ENCODE measurements around the gene TAF11L14.

The TAF11L14 gene

DNA sequence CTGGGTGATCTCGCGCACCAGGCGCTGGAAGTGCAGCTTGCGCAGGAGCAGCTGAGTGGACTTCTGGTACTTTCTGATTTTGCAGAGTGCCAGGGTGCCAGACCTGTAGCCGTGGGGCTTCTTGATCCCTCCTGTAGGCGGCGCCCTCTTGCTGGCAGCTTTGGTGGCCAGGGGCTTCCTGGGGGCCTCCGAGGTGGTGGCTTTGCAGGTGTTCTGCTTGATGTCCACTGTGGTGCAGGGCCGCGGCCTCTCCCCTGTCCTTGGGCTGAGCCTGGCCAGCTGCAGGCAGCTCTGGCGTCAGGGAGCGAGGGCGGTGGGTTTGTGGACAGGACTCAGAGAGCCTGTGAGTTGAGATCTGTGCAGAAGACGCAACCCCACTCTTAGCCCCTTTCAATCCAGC is 36.1 kb downstream of the TAF11L14 start:
- no peak overlapping the region for H3K4me3 ChIP-seq (ENCODE audit: insufficient read depth, low read depth, low read length)
- no peaks in the 10 kb centered on the region for H3K27me3 ChIP-seq (ENCODE audit: control insufficient read depth, insufficient read depth, low read length, poor library complexity, severe bottlenecking)
- no peaks in the 10 kb centered on the region for H3K9me3 ChIP-seq (ENCODE audit: control insufficient read depth, low read length)
- no peaks in the 10 kb centered on the region for H3K36me3 ChIP-seq (ENCODE audit: control insufficient read depth, insufficient read depth, low read length)
- WGBS, 2 experiments, result 93 to 94% methylated on average over 14 of the region's 14 CpGs
- no peak overlapping the region for H3K27ac ChIP-seq (ENCODE audit: insufficient read depth, low read depth, low read length, poor library complexity, severe bottlenecking)
- no peaks in the 10 kb centered on the region for H3K4me1 ChIP-seq (ENCODE audit: control insufficient read depth, insufficient read depth, low read length)

- no peaks in the 10 kb centered on the region for H3K4me1 ChIP-seq (ENCODE audit: control insufficient read depth, insufficient read depth, low read length)
- H3K27me3 ChIP-seq (ENCODE audit: control insufficient read depth, insufficient read depth, low read length, poor library complexity, severe bottlenecking), result no peaks in the 10 kb centered on the region
- H3K4me3 ChIP-seq (ENCODE audit: insufficient read depth, low read depth, low read length), result no peak overlapping the region
- H3K27ac ChIP-seq (ENCODE audit: insufficient read depth, low read depth, low read length, poor library complexity, severe bottlenecking), result no peak overlapping the region
- no peaks in the 10 kb centered on the region for H3K36me3 ChIP-seq (ENCODE audit: control insufficient read depth, insufficient read depth, low read length)
- WGBS, 2 experiments, result 94% methylated on average over 4 of the region's 4 CpGs
- no peaks in the 10 kb centered on the region for H3K9me3 ChIP-seq (ENCODE audit: control insufficient read depth, low read length)
Observed at GRCh38 chr5:17678751-17679324, 44.6 kb downstream of the TAF11L14 start.

GRCh38 chr5:17679597-17680203 is 45.4 kb downstream of the TAF11L14 start:
- Histone ChIP-seq H3K27me3 (ENCODE audit: control insufficient read depth, insufficient read depth, low read length, poor library complexity, severe bottlenecking) (no peaks in the 10 kb centered on the region), H3K27ac (ENCODE audit: insufficient read depth, low read depth, low read length, poor library complexity, severe bottlenecking) (no peak overlapping the region), H3K9me3 (ENCODE audit: control insufficient read depth, low read length) (no peaks in the 10 kb centered on the region), H3K4me3 (ENCODE audit: insufficient read depth, low read depth, low read length) (no peak overlapping the region), H3K4me1 (ENCODE audit: control insufficient read depth, insufficient read depth, low read length) (no peaks in the 10 kb centered on the region), H3K36me3 (ENCODE audit: control insufficient read depth, insufficient read depth, low read length) (no peaks in the 10 kb centered on the region)
- whole genome bisulfite sequencing, 2 experiments, result 88 to 95% methylated on average over 8 of the region's 8 CpGs

DNA sequence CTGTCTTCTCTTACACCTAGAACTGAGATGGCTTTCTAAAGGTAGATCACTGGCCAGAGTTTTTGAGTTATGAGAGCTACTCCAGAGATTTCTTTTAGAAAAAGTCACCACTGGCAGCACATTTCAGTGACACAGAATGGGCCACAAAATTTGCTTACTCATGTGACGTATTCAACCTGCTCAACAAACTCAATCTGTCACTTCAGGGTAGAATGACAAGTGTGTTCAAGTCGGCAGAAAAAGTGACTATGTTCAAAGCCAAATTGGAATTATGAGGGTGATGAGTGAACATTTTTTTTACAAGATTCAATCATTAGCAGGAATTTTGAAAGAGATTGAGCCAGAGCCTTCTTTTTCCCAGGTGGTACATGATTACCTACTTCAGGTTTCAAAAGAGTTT is 46.5 kb downstream of the TAF11L14 start:
- Histone ChIP-seq H3K9me3 (ENCODE audit: control insufficient read depth, low read length) (no peaks in the 10 kb centered on the region), H3K27me3 (ENCODE audit: control insufficient read depth, insufficient read depth, low read length, poor library complexity, severe bottlenecking) (no peaks in the 10 kb centered on the region), H3K27ac (ENCODE audit: insufficient read depth, low read depth, low read length, poor library complexity, severe bottlenecking) (no peak overlapping the region), H3K36me3 (ENCODE audit: control insufficient read depth, insufficient read depth, low read length) (no peaks in the 10 kb centered on the region), H3K4me3 (ENCODE audit: insufficient read depth, low read depth, low read length) (no peak overlapping the region), H3K4me1 (ENCODE audit: control insufficient read depth, insufficient read depth, low read length) (no peaks in the 10 kb centered on the region)
- 83 to 97% methylated on average over 2 of the region's 2 CpGs for WGBS, 2 experiments
